Pancreas (tissue), 10 donors: ENCODE results near the gene DPM2. TPM values are rescaled to one million over a fixed set of nuclear protein-coding genes. Genes with fewer than 3 reads are reported as not detected.
A peak's percentile ranks its signal among the peaks of the same experiment; 100 is the strongest.

Experiments
- ATAC-seq, 4 donors: fragments of 200-7000 bp; cut with Tn5 transposase; one replicate each; pipeline versions ENCODE4 v1.8.0 to v1.9.1; 2020; ENCODE audit warnings: mild to moderate bottlenecking in 4 of 4, moderate library complexity in 4 of 4
- DNase-seq, 6 donors: peaks; one replicate each; pipeline ENCODE4 v3.0.0-alpha.2; 2020
- FAIRE-seq: peaks from 2 replicates; lab custom pipeline; 2012; peaks lifted over from hg19 to GRCh38; lab: Jason Lieb, UNC
- H3K27ac ChIP-seq, 4 donors: fragments of 200-600 bp; sonication (generic); 1 replicate in 3 of 4; 2 replicates in 1 of 4; pipeline versions ENCODE4 v1.5.0 to v1.8.0; 2020
- H3K27me3 ChIP-seq, 4 donors: fragments of 200-600 bp; one replicate each; pipeline ENCODE4 v1.8.0; 2021
- H3K36me3 ChIP-seq, 3 donors: fragments of 200-600 bp; sonication (generic) in 1 of 3; one replicate each; pipeline versions ENCODE4 v1.5.0 to v1.8.0; 2020 to 2021
- H3K4me1 ChIP-seq, 3 donors: fragments of 200-600 bp; one replicate each; pipeline ENCODE4 v1.8.0; 2021
- H3K4me3 ChIP-seq, 4 donors: fragments of 200-600 bp; sonication (generic) in 2 of 4; one replicate each; pipeline versions ENCODE4 v1.5.0 to v1.8.0; 2020 to 2021
- H3K9me3 ChIP-seq, 4 donors: fragments of 200-600 bp; one replicate each; pipeline ENCODE4 v1.8.0; 2021
- WGBS, 2 donors: extraction: QIAGEN DNeasy Blood & Tissue Kit; methylation state at CpG; one replicate each; pipeline ENCODE4 v1.1.7; 2013; 5-methylcytosine and 5-hydroxymethylcytosine counted together
- intact Hi-C, 3 donors: fragments of 100-400 bp; cut with DNase I; formaldehyde crosslinking; loops; one replicate each; pipeline versions ENCODE4 v1.11.1 to v1.14.2; 2022
- polyA plus RNA-seq, 2 donors: library from polyadenylated mRNA; stranded (reverse); fragments of 200-250 nt; gene quantifications; one replicate each; pipeline ENCODE4 v1.2.3, GENCODE V29; 2013
- total RNA-seq, 6 donors: library from RNA; stranded (reverse); fragmentation: NEBNext Ultra II Directional in 4 of 6; extraction: Animal tissue kit (Norgen Biotek cat#: 25700) in 4 of 6; gene quantifications; one replicate each; pipeline versions ENCODE4 v1.2.1 to v1.2.4, GENCODE V29; 2021 to 2023
- TF ChIP-seq, protein P1 (sequence below), 4 donors: fragments of 200-600 bp; sonication (generic) in 3 of 4; IDR thresholded peaks; one replicate each; pipeline versions ENCODE4 v1.5.0 to v1.8.0; 2021; ENCODE audit warnings: antibody characterized with exemption in 4 of 4
- donor health status: healthy with polysubstance abuse.
- donor health status: DM: no; HTN: no; CAD: no; lungs with moderate emphysema.
- donor health status: DM: no; HTN: no; CAD: no.
- donor health status: control.
- donor health status: control.
- donor health status: Bipolar disorder and iron deficiency.
- donor health status: DM: yes; HTN: yes; CAD: no.
- donor health status: DM: no; HTN: no; CAD: no.
- donor health status: DM: no; HTN: no; CAD: no.
- donor health status: DM: yes; HTN: yes; CAD: no.

DPM2 gene
- total and polyA plus RNA-seq, 8 donors: 19.6 to 56.8 (median 27.8) TPM

DNA sequence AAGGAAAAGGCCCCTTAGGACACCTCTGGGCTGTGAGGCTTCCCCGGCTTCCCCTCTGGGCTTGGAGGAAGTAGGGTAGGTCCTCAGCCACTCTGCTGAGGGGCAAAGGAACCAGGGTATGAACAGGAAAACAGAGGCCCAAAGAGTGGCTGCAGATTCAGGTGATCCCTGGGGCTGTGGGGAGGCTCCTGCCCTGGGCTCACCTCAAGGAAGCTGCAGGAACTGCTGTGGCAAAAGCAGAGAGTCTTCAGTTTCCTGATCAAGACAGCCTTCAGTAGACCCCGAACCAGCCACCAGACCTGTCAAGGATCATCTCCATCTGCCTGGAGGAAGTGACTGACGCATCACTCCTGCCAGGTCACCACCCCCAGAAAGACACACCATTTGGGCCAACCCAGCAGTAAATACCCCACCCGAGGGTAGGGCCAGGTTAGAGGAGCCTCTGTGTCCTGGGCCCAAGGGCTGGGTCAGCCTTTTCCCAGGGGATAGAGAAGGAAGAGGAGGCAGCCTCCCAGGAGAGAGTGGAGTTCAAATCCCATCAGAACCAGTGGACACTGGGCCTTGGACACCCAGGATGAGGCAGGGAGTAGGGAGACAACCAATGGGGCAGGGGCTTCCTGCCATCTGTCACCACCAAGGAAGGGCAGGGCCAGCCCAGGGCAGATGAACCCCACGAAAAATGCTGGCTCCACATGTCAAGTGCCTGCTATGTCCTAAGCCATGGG lies 32.5 kb downstream of the DPM2 start:
- H3K4me3 ChIP-seq: no peak overlapping the region
- FAIRE-seq: no peak
- TF ChIP-seq, protein P1, sequence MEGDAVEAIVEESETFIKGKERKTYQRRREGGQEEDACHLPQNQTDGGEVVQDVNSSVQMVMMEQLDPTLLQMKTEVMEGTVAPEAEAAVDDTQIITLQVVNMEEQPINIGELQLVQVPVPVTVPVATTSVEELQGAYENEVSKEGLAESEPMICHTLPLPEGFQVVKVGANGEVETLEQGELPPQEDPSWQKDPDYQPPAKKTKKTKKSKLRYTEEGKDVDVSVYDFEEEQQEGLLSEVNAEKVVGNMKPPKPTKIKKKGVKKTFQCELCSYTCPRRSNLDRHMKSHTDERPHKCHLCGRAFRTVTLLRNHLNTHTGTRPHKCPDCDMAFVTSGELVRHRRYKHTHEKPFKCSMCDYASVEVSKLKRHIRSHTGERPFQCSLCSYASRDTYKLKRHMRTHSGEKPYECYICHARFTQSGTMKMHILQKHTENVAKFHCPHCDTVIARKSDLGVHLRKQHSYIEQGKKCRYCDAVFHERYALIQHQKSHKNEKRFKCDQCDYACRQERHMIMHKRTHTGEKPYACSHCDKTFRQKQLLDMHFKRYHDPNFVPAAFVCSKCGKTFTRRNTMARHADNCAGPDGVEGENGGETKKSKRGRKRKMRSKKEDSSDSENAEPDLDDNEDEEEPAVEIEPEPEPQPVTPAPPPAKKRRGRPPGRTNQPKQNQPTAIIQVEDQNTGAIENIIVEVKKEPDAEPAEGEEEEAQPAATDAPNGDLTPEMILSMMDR (IDR thresholded peaks at IDR 0.05): no peak
- H3K9me3 ChIP-seq: no peaks in the 10 kb centered on the region
- intact Hi-C loops: no loop called here
- peaks cover 0 to 15% (median 4%) of the 10 kb centered on the region in 3 donors for H3K36me3 ChIP-seq
- no peaks in the 10 kb centered on the region for H3K27me3 ChIP-seq
- peak in 2 of 4 donors; percentile 3 to 6 for ATAC-seq
- WGBS, 2 donors: 66 to 73% methylated on average over 5 of the region's 5 CpGs
- peaks cover under 1 to 24% (median 8%) of the 10 kb centered on the region in 3 donors for H3K4me1 ChIP-seq
- H3K27ac ChIP-seq: peak overlapping the region; percentile 55 to 84 (median 70)
- DNase-seq: peak in 1 of 6 donors; percentile 14

DNA sequence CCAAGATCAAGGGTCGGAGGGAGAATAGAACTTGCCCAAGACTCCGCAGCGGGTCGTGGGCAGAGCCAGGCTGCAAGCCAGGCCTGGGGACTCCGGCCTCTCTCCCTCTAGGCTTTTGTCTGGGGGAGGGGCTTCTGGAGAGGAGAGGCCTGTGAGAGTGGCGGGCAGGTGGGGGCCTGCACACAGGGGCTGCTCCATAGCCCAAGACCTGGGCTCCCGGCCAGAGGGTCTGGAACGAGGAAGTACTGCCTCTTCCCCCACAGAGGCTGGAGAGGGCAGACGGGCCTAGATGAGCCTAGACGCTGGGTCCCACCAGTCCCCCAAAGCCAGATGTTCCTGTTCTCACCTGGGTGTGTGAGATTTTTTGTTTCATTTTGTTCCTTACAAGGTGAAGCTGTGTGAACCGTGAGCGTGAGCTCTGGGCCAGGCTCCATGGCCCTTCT lies 33.1 kb downstream of the DPM2 start:
- Histone ChIP-seq H3K27ac (peak overlapping the region; percentile 55 to 84 (median 70)), H3K4me1 (peaks cover 7 to 29% (median 14%) of the 10 kb centered on the region in 3 donors), H3K27me3 (no peaks in the 10 kb centered on the region), H3K36me3 (peaks cover 0 to 9% (median 4%) of the 10 kb centered on the region in 3 donors), H3K9me3 (no peaks in the 10 kb centered on the region), H3K4me3 (no peak overlapping the region)
- DNase-seq (peak in 5 of 6 donors; percentile 61 to 86 (median 68)), ATAC-seq (peak; percentile 36 to 61 (median 56)), FAIRE-seq (no peak)
- TF ChIP-seq, protein P1 (IDR thresholded peaks at IDR 0.05): no peak
- WGBS, 2 donors: 54 to 55% methylated on average over 12 of the region's 12 CpGs
- intact Hi-C loops: no loop called here

DNA sequence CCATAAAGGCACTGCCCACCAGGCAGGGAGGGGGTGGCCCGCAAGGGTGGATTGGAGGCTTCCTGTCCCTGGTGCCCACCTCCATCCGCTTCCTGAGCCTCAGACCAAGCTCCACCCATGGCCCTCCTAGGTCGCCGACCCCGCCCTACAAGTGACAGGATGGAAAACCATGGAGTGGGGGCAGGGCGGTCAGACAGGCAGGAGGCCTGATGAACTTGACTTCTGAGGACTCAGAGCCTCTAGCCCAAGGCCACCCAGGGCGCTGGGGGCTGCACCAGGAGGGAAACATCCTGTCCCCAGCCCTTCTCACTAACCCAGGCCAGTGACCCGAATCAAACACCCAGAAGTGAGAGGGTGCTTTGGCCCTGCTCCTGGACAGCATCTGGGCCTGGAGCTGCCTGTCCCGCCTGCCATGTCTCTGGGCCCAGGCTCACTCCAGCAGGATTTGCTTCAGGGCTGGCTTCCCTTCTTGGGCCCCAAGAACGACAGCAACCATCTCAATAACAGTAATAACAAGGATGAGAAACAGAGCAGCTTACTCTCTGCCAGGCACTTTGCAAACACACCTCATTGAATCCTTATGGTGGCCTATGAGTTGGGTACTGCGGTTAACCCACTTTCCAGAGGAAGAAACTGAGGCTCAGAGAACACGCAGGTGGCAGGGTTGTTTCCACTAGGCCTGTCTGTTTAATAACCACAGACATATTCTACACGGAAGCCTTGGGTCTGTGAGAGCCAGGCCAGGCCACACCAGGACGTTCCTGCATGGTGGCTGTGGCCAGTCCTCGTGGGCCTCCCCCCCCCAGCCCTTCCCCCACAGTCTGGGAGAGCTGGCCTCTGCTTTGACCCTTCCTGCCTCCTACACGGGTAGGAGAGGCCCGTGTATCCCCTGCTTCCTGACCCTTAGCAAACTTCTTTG lies 33.8 kb downstream of the DPM2 start:
- H3K27me3 ChIP-seq: no peaks in the 10 kb centered on the region
- H3K4me1 ChIP-seq: peaks cover 7 to 29% (median 14%) of the 10 kb centered on the region in 3 donors
- H3K36me3 ChIP-seq: peaks cover 0 to 9% (median 2%) of the 10 kb centered on the region in 3 donors
- ATAC-seq (no peak), DNase-seq (peak in 3 of 6 donors; percentile 41 to 80 (median 41)), FAIRE-seq (no peak)
- no peaks in the 10 kb centered on the region for H3K9me3 ChIP-seq
- peak overlapping the region; percentile 55 to 84 (median 70) for H3K27ac ChIP-seq
- TF ChIP-seq, protein P1 (IDR thresholded peaks at IDR 0.05): no peak
- no peak overlapping the region for H3K4me3 ChIP-seq
- intact Hi-C loops: no loop called here
- 58 to 62% methylated on average over 17 of the region's 17 CpGs for WGBS, 2 donors

DNA sequence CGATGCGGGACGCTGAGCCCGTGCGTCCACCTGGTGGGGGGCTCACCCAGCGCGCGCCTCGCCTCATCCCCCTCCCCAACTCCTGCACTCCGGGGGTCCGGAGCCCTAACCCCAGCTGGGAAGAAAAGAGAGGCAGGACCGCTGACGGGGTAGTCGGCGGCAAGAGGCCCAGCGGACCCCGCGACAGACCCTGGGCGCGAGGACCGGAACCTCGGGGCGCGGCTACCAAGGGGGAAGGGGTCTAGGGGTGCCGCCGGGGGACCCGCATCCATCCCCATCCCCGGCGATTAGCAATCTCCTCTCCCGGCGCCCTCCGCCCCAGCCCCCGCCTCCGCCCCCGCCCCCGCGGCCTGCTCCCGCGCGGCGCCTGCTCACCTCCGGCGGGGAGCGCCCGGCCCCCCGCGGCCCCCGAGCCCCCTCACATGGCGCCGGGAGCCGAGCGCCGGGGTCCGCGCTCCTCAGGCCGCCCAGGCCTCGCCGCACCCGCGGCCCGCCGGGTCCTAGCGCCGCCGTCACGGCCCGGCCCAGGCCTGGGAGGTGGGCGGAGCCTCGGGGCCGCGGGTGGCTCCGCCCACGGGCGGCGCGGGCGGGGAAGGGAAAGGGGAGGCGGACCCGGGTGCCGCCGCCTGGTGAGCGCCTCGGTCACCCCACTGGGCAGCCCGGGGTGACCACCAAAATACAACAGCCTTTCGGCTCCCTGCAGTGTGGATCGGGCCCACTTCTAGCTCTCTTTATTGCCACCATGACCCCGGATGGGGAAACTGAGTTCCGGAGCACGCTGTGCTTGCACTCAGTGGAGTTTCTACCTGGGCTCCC lies 38.3 kb downstream of the DPM2 start, which contains the start of gene ST6GALNAC6:
Gene ST6GALNAC6, minus strand, starts transcription at position 476 of the 816 bp plus-strand sequence. CDS start 1,622 bp downstream, outside the sequence.
- ATAC-seq (peak; percentile 70 to 80 (median 75)), FAIRE-seq (no peak), DNase-seq (peak; percentile 60 to 90 (median 76))
- Histone ChIP-seq H3K9me3 (no peaks in the 10 kb centered on the region), H3K4me3 (peak within 1 kb of the TSS; percentile 76 to 96 (median 89)), H3K4me1 (peaks cover 13 to 33% (median 22%) of the 10 kb centered on the region in 3 donors), H3K27me3 (no peaks in the 10 kb centered on the region), H3K27ac (peak within 1 kb of the TSS; percentile 31 to 84 (median 76)), H3K36me3 (peaks cover 0 to 20% (median 3%) of the 10 kb centered on the region in 3 donors)
- intact Hi-C loops: no loop called here
- WGBS, 2 donors: 1% methylated on average over 25 to 88 of the region's 89 CpGs
- TF ChIP-seq, protein P1 (IDR thresholded peaks at IDR 0.05): no peak
